Stimulated activated CD8-positive, alpha-beta memory T cell treated with anti-CD3 and anti-CD28 coated beads, Interleukin-2, amount 100 ng/mL, for 48 hours (primary cell): ENCODE data around the gene STK24.

Source experiments
- DNase-seq, 2 donors: peaks; one replicate each; pipeline ENCODE4 v3.0.0-alpha.2; 2020; ENCODE audit warnings: low read depth in 2 of 2

STK24 gene

DNA sequence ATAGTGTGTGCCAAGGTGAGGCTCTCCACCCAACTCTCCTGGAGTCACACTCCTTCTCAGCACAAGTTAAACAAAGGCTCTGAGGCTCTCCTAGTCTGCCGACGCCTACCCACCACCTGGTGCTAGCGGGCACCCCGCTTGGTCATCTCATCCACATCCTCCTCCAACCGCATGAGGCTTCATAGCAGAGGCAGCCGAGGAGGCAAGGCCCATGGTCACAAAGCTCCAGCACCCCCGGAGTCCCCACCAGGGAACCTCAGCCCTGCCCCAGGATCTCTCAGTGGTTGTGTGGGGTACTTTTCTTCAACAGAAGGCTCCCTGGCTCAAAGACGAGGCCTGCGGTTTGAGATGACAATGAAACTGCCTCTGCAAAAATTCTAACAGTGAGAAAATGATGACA is 43.0 kb downstream of the STK24 start:
- no peak for DNase-seq

DNA sequence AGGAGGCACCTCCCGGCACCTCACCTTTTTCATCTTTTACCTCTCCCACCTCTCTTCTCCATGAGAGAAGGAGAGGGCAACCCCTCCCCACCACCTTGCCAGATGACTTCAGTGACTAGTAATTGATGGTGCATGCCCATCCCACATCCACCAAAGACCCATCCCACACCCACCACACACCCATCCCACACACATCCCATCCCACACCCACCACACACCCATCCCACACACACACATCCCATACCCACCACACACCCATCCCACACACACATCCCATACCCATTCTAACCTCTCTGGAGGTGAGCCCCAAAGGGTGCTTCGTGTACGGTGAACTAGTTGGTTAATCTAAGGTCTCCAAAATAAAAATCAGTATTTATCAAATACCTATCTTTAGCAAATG is 44.7 kb downstream of the STK24 start:
- no peak for DNase-seq

DNA sequence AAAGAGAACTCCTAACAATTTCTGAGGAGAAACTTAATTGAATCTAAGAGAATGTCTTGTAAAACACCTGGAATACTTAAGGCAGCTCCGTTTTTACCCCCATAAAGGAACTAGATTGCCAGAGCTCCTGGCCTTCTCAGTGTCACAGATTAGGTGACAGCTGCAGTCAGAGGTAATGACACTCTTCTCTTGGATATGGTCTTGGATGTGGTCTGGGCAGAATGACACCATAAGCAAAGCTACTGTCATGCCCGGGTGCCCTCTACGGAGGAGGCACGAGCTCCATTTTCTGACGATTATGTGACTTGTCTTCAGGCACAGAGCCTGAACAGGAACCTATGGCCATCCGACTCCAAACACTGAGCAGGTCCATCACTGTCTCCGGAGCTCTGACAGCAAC is 46.7 kb downstream of the STK24 start:
- no peak for DNase-seq

DNA sequence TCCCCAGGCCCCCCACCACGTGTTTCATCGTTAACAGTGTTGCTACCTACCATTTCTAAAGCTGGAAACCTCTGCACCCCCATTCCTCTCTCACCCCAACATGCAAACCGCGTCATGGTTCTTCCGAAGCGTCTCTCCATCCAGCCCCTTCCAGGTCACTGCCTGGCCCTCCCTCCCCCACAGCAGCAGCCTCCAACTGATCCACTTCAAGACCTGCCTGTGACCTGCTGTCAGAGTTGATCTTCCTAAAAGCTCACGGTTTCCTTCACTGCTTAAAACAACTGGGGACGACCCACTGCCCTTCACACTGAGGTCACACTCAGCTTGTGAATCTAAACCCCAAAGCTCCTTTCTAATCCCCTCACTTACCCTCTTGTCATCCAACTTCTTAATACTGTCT is 47.7 kb downstream of the STK24 start:
- no peak for DNase-seq

DNA sequence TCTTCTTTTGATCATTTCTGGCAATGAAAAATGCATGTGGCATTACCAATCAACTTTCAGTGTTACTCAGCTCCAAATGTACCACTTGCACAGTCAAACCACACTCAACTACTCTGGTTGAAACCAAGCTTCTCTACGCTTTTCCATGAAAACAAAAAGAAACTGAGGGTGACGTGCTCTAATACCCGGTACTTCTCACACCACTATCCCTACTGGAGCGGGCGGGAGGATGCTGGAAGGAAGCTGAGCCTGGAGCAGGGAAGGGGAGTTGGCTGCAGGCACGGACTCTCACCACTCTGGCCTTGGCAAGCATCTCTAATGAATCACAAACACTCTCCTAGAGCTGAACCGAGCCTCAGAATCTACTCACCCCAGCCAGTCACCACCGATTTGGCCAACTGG is 48.2 kb downstream of the STK24 start:
- DNase-seq: no peak

DNA sequence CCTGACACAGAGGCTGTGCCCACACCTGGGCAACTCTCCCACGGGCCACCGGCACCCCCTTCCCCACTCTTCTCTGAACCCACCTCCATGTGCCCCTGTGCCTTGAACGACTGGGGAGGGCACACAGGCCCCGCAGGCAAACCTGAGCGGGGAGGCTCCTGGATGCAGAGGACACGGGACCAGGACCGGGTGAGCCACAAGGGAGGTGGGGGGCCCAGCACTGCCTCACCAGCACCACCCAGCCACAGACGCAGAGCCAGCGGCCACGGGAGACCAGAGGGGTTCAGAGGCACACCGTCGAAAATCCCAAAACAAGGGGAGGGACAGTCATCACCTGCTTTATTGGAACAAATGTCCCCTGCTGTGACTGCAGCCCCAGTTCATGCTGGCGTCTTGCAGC is 49.4 kb downstream of the STK24 start:
- no peak for DNase-seq

DNA sequence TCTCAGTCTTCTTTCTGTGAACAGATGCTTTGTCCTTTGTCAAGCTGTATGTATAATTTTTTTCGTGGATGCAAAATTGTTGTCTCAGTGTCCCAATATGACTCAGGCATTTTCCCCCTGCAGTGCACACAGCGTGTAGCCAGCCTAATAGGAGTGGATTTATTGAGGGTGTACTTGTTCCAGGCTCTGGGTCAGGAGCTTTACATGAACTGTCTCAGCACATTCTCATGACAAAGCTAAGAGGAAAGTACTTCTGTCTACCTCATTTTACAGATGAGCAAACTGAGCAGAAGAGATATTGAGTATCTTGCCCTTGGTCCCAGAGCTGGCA is 50.8 kb downstream of the STK24 start:
- no peak for DNase-seq

DNA sequence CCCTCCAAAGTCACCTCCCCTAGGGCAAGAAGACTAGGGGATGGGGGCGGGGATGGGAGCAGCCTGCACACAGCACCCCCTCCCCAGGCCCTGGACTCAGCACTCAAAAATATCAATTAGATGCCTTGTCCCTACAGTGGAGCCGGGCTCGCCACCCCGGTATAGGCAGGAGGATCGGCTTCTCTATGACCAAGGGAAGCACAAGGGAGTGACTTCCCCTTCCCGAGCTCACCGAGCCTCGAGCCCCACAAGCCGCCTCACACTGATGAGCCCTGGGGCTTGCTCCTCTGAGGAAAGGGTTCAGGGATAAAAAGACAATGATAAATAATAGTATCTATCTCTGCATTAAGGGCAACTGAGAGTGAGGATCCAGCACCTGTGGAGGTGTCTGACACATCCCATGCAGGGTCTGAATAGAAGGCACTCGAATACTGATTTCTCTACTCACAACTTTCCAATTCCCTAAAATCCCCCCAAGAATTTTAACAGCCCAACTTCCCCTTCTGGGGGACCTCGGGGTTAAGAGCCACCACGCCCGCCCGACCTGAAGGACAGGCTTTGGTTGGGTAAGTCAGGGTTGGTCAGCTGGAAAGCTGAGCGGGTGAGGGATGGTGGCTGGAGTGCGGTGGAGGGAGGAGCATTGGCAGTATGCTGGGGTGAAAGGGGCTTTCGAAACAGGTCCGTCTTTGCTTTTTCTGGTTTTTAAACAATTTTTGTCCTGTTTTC is 51.3 kb downstream of the STK24 start:
- no peak for DNase-seq

DNA sequence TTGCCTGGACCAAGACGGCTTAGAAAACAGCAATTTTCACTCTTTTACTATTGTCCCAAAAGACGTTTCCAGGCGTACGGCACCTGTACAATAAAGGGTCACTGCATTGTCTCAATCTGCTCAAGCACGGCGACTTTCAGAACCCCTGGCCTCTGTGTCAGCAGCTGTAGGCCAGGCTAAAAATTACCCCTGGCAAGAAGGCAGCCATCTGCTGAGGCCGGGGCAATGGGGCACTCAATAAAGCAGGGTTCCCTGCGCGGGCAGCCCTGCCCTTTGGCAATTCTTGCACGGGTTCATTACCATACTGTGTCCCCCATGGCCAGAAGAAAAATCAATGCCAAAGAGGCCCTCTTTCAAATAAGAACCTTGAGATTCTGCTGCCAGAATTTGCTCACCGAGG is 52.1 kb downstream of the STK24 start:
- no peak for DNase-seq

DNA sequence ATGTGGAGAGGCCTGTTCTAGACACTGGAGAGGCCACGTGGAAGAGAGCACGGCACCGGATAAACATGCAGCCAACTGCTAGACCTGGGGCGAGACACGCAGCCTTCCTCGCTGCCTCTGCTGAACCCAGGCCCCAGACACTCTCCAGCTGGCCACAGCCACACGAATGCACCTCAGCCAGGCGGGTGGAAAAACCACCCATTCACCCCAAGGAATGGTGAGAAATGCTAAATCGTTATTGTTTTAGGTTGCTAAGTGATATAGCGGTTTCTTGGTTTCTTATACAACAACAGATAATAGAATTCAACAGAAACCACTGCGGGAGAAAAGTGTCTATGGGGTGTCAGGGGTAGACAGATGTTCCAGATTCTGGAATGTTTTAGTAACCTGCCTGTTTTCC is 52.5 kb downstream of the STK24 start:
- no peak for DNase-seq

DNA sequence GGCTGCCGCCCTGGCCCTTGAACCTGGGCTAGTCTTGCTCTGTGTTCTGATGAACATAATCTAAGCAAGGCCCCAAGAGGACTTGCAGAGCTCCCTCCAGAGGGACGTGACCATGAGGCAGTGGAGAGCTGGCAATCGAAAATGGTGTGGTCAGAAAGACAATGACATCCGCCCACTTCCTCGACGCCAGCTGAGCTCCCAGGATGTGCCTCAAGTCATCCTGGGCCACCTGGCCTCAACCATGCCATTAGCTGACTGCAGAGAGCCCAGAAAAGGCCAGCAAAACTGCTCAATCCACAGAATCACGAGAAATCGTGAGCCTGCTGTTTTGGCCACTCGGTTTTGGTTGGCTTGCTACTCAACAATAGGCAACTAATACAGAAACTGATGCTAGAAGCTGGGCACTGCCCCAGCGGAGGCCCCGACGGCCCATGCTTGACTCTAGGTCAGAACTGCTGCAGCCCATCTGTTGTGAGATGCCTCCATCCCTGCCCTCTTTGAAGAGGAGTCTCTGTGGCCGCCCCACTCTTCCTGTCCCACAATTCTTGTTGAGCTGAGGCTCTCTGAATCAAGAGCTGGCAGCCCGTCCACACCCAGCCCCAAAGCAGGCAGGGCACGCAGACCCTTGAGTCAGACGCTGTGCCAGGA is 53.3 kb downstream of the STK24 start:
- DNase-seq: no peak

DNA sequence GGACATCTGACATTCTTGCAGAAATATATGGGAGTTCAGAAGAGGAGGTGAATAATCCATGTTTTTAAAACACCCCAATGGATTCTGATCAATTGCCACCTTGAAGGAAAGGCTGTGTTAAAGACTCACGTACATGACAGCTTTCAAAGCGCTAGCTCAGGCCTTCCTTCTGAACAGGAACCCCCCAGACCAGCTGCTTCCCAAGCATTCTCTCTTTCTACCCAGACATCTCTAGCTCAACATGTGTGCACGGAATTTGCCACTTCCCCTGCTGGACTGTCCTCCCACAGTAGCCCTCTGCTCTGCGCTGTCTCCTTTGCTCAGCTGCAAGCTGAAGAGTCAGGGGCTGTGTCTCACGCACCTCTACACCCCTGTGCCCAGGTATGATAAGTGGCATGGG is 54.5 kb downstream of the STK24 start:
- DNase-seq: no peak

DNA sequence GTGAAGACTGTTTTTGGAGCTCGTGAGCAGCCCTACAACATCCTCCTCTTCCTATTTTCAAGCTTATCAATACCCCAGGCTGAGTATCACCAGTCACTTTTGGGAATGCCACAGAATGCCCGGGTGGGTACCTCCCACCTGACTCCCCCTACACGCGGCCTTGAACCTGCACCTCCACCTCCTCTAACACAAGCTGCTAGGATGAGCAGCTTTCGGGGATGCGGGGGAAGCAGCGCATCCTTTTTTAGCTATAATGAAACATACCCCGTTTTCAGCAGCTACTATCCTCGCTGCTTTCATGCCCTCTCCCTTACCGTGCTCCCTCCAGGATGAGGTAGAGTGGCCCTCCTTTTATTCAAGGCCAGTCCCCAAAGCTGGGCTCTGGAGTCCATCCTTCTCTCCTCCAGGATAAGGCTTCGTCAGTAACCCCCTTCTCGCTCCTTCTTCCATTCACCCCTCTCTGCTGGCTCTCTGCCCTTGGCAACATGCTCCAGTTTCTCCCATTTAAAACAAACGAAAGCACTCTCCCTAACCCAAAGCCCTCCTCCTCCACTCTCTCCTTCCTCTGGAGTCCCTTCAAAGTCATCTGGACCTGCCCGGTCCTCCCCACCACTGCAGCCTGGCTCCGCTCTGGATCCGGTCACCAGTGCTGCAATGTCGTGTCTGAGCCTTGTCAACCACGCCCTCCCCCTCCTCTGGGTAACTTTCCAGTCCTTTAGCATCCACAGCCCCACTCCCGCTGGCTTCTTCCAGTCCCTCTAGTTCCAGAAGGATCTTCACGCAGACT is 55.3 kb downstream of the STK24 start:
- DNase-seq: no peak

DNA sequence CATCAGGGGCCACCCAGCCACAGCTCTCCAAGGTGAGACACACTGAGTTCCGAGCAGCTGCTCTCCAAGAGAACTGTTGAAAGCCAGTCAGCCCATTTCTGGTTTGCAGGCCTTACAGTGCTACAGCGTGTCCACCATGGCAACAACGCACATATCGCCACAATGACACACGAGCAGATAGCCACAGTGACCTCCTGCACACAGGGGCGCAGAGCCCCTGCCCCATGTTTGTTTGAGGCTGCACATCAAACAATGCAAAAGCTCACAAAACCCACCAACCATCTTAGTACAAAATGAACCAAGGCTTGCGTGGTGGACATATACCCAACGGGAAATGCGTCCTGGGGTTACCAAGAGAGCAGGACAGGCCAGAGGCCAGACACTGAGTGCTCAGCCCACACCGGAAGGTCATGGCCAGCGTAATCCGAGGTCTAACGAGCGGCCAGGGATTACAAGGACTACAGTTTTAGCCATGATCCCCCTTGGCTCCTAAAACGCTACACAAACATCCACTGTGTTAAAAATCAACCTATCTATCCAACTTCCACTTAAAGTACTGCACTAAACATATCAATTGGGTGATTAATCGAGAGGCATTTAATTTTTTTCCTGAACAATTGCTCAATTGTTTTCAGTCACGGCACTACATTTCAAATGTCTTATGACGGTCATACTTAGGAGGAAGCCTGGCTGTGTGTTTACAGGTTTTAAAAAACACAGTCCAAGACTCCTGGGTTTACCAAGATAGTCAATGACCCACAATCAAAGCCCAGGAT is 56.0 kb downstream of the STK24 start:
- DNase-seq: no peak

DNA sequence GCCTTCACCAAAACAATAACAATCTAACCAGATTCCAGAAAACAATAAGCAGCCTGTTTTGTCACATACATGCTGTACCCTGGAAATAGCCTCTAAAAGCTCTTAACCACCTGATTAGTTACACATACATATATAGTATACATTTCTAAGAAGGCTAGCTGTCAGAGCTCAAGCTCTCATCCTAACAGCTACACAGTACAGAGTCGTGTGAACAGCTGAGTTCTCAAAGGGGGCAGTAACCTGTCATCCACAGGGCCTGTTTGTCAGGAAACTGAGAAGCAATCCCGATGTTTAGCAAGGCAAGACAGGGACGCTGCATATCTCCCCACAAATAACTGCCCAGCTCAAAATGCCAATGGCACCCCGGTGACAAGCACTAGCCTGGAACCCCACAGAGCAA is 56.9 kb downstream of the STK24 start:
- no peak for DNase-seq

DNA sequence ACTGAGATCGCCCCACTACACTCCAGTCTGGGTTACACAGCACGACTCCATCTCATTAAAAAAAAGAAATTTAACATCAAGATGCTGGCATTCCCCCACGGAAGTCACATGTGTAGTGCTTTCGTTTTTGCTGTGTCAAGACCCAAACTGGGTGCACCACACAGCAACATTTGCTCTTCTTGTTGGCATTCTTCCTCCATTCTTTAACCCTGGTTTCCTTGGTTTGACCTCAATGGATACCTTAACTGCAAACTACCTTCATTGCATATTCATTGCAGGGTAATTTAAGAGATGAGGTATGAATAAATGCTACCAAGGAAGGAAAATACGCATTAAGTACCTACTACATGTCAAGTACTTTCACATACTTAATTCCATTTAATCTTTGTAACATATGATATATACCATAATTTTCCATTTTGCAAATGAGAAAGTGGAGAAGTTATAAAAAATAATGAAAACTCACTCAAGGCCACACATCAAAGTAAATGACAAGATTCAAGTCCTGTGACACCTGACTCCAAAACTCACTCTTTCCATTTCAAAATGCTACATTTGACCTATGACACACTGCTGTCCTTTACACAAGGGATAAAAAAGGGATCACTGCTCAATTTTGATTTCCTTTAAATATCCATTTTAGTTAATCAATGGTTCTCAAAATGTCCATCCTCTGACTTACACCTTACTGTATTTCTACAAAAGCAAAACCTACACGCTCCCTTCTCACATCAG is 59.2 kb downstream of the STK24 start:
- no peak for DNase-seq

DNA sequence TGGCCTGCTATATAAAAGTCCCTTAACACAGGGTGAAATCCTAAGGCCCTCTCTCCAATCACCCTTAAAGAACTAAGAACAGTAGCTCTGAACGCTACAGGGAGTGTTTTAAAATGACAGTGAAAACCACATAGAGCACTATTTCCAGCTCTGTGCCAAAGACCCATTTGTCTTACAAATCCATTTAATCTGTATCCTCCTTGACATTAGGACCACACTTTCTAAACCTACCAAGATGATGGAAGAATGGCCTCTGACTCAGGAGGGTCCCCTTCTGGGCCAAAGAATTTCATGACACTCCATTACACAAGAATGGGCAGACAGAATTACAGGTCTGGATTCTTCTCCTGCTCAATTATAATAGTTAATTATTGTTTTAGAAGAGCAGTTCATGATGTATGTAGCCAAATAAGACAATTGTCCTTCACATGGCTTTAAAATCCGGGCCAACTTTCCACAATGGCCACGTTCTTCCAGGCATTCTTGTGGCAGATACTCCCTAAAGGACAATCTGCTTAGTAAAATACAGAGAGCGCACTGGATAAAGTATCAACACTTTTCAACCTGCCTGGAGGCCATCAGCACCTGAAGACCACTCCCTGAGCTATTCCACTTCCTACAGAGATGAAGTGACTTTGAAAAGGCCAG is 61.0 kb downstream of the STK24 start:
- no peak for DNase-seq

DNA sequence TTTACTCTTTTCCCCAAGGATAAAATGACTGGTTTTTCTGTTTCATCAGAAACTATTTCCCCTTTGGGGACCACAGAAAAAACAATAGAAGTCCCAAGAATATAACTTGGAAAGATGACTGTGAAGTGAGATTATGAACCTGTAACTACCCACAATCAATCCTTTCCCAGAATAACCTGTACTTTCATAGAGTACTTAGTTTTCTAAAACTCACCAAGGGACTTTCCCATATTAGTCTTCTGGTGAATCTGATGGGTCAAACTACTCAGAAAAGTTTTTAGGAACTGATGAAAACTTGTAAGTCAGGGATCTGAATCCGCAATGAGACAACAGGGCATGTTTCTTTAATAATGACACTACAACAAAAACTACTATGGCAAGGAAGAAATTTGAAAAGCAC is 62.6 kb downstream of the STK24 start:
- DNase-seq: no peak

DNA sequence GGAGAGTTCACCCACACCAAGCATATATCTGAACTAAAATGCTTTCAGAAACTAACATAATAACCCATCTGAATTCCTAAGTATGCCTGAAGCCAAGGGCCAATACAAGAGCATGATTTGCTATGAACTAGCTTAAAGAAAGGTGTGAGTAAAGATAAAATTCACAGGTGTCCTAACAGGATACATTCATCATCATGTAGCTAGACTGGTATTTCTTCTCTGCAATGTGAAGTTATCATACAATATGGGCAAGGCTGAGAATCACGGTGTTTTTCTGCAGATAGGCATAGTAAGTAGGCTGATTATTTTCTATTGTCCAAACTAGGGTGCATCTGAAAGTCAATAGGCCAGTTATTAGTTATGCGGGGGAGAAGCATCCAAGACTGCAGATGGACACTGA is 63.1 kb downstream of the STK24 start:
- DNase-seq: no peak

DNA sequence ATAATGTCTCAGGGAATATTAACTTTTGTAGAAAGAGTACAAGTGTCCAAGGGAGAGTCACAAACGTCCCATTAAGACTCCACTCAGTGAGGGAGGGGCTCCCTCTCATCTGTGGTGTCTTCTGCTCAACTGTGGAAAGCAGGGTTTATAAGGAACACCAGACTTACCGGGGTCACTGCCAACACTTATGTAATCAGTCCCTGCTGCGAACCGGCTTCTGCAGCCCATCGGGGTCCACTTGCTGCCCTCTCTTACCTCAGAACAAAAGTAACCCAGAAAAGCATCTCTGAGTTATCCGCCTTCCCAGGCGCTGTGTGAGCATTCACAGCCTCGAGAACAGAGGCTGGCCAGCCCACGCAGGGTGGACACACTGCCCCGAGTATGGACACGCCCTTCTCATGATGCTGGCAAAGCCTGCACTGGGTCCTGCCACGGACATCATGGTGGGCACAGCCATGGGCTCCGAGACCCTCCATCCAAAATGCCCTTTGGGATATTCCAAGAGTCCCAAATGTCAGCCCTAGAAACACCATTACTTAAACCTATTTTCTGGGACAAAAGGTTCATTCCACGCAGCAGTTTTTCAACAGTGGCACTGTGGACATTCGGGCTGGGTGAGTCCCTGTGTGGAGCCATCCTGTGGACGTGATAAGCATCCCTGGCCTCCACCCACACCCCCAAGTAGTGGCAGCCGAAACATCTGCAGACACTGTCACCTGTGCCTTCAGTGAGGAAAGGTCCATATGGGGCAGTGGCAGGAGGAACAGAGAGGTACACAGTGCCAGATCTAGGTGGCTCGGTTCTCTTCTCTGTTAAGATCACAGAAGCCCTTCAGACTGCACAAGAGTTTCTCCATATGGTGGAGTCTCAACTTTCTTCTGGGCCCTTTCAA is 63.9 kb downstream of the STK24 start:
- no peak for DNase-seq
